ENCODE measurements around the gene SCEL. TPM values are rescaled to one million over a fixed set of nuclear protein-coding genes. Genes with fewer than 3 reads are reported as not detected.
"Not testable (repeated sequence)": the region's sequence is repeated elsewhere in the genome, so short reads cannot be mapped to it uniquely, and the experiment has no call there.

Gene SCEL
- total RNA-seq, 4 donors from 2014 or later, result 250 to 300 (median 290) TPM

GRCh38 chr13:77514336-77514726 is 21.2 kb upstream of the SCEL start:
- no peak for DNase-seq (ENCODE audit: low spot score in 2 of 2)
- WGBS, result 50% methylated on average over 1 of the region's 1 CpG
- Histone ChIP-seq H3K4me3 (no peak overlapping the region), H3K27ac (no peak overlapping the region), H3K4me1 (peaks cover 2% of the 10 kb centered on the region), H3K27me3 (no peaks in the 10 kb centered on the region), H3K9me3 (no peaks in the 10 kb centered on the region), H3K36me3 (no peaks in the 10 kb centered on the region)
- TF ChIP-seq POLR2A (IDR thresholded peaks at IDR 0.05), result no peak
- TF ChIP-seq EP300 (IDR thresholded peaks at IDR 0.05), result no peak
- TF ChIP-seq, protein P1, sequence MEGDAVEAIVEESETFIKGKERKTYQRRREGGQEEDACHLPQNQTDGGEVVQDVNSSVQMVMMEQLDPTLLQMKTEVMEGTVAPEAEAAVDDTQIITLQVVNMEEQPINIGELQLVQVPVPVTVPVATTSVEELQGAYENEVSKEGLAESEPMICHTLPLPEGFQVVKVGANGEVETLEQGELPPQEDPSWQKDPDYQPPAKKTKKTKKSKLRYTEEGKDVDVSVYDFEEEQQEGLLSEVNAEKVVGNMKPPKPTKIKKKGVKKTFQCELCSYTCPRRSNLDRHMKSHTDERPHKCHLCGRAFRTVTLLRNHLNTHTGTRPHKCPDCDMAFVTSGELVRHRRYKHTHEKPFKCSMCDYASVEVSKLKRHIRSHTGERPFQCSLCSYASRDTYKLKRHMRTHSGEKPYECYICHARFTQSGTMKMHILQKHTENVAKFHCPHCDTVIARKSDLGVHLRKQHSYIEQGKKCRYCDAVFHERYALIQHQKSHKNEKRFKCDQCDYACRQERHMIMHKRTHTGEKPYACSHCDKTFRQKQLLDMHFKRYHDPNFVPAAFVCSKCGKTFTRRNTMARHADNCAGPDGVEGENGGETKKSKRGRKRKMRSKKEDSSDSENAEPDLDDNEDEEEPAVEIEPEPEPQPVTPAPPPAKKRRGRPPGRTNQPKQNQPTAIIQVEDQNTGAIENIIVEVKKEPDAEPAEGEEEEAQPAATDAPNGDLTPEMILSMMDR (IDR thresholded peaks at IDR 0.05), result no peak
- TF ChIP-seq POLR2AphosphoS5 (IDR thresholded peaks at IDR 0.05), result no peak

DNA sequence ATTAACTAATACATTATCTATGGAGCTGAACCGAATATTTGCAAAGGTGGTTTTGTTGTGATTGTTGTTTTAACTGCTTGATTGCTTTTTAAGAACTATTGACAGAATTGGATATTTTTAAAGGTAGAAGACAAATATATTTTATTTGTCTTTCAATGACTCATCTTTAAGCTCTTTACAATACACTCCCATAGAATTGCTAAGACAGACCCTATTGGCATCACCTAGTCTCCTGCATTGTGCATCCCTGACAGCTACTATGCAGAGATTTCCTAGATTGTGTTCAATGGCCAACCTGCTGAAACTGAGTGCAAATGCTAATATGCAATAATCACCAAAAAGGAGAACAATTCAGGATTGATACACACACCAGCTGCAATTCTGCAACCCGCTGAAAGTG is 19.7 kb upstream of the SCEL start:
- H3K27ac ChIP-seq, result no peak overlapping the region

GRCh38 chr13:77516342-77516789 is 19.1 kb upstream of the SCEL start:
- Histone ChIP-seq H3K27ac (no peak overlapping the region), H3K36me3 (no peaks in the 10 kb centered on the region), H3K4me3 (no peak overlapping the region), H3K4me1 (peaks cover under 1% of the 10 kb centered on the region), H3K27me3 (no peaks in the 10 kb centered on the region), H3K9me3 (no peaks in the 10 kb centered on the region)
- DNase-seq (ENCODE audit: low spot score in 2 of 2), result no peak
- TF ChIP-seq POLR2AphosphoS5 (IDR thresholded peaks at IDR 0.05) (no peak), EP300 (IDR thresholded peaks at IDR 0.05) (no peak), POLR2A (IDR thresholded peaks at IDR 0.05) (no peak)
- TF ChIP-seq, protein P1 (IDR thresholded peaks at IDR 0.05), result no peak
- 72% methylated on average over 4 of the region's 4 CpGs for WGBS

More for the DNA sequence above, 19.7 kb upstream of the SCEL start:
- no peaks in the 10 kb centered on the region for H3K36me3 ChIP-seq
- H3K4me3 ChIP-seq, result no peak overlapping the region
- H3K4me1 ChIP-seq, result no peaks in the 10 kb centered on the region
- H3K9me3 ChIP-seq, result no peaks in the 10 kb centered on the region
- TF ChIP-seq, protein P1 (IDR thresholded peaks at IDR 0.05), result no peak
- TF ChIP-seq POLR2AphosphoS5 (IDR thresholded peaks at IDR 0.05) (no peak), EP300 (IDR thresholded peaks at IDR 0.05) (no peak), POLR2A (IDR thresholded peaks at IDR 0.05) (no peak)
- no peaks in the 10 kb centered on the region for H3K27me3 ChIP-seq
- DNase-seq (ENCODE audit: low spot score in 2 of 2), result no peak
- WGBS, result 66% methylated on average over 2 of the region's 2 CpGs

- Histone ChIP-seq H3K27ac (no peak overlapping the region), H3K4me3 (no peak overlapping the region), H3K4me1 (peaks cover 14% of the 10 kb centered on the region), H3K9me3 (no peaks in the 10 kb centered on the region), H3K27me3 (no peaks in the 10 kb centered on the region), H3K36me3 (no peaks in the 10 kb centered on the region)
- TF ChIP-seq EP300 (IDR thresholded peaks at IDR 0.05) (no peak), POLR2A (IDR thresholded peaks at IDR 0.05) (no peak), POLR2AphosphoS5 (IDR thresholded peaks at IDR 0.05) (no peak)
- TF ChIP-seq, protein P1 (IDR thresholded peaks at IDR 0.05), result no peak
- no peak for DNase-seq (ENCODE audit: low spot score in 2 of 2)
These were observed 17.2 kb upstream of the SCEL start for GRCh38 chr13:77518266-77518665.

DNA sequence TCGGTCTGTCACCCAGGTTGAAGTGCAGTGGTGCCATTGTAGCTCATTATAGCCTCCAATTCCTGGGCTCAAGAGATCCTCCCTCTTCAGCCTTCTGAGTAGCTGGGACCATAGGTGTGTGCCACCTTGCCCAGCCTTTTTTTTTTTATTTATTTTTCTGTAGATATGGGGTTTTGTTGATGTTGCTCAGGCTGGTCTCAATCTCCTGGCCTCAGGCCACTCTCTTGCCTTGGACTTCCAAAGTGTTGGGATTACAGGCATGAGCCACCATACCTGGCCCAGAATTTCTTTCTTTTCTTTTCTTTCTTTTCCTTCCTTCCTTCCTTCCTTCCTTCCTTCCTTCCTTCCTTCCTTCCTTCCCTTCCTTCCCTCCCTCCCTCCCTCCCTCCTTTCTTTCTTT is 16.1 kb upstream of the SCEL start:
- not testable (repeated sequence) for H3K9me3 ChIP-seq; H3K27me3 ChIP-seq; H3K27ac ChIP-seq; DNase-seq (ENCODE audit: low spot score in 2 of 2); H3K36me3 ChIP-seq; H3K4me3 ChIP-seq
- peaks cover 24% of the 10 kb centered on the region for H3K4me1 ChIP-seq
- WGBS, result 91% methylated on average over 1 of the region's 1 CpG

- no peaks in the 10 kb centered on the region for H3K9me3 ChIP-seq
- WGBS, result 46% methylated on average over 4 of the region's 4 CpGs
- no peaks in the 10 kb centered on the region for H3K36me3 ChIP-seq
- no peaks in the 10 kb centered on the region for H3K27me3 ChIP-seq
- no peak overlapping the region for H3K4me3 ChIP-seq
- H3K27ac ChIP-seq, result no peak overlapping the region
- peaks cover 28% of the 10 kb centered on the region for H3K4me1 ChIP-seq
- DNase-seq (ENCODE audit: low spot score in 2 of 2), result no peak
- no peak for TF ChIP-seq POLR2A (IDR thresholded peaks at IDR 0.05)
- TF ChIP-seq, protein P1 (IDR thresholded peaks at IDR 0.05), result no peak
- no peak for TF ChIP-seq EP300 (IDR thresholded peaks at IDR 0.05)
- TF ChIP-seq POLR2AphosphoS5 (IDR thresholded peaks at IDR 0.05), result no peak
These were observed 15.7 kb upstream of the SCEL start for GRCh38 chr13:77519808-77520207.
